SK-N-SH (cell line): ENCODE data around the gene ARHGEF10L.

Experiments
- ELF1 ChIP-seq: IDR thresholded peaks from 2 replicates; pipeline ENCODE4 v1.4.0; 2012
- GABPA ChIP-seq: IDR thresholded peaks from 2 replicates; pipeline ENCODE4 v1.4.0; 2012; ENCODE audit warnings: low read depth, mild to moderate bottlenecking
- POLR2AphosphoS5 ChIP-seq: IDR thresholded peaks from 2 replicates; pipeline ENCODE4 v1.6.1; 2012; ENCODE audit warnings: low read depth, low read length
- RCOR1 ChIP-seq: fragments of 150-350 bp; IDR thresholded peaks from 2 replicates; pipeline ENCODE4 v1.6.1; 2017; ENCODE audit warnings: antibody characterized with exemption, low read length
- RFX5 ChIP-seq: IDR thresholded peaks from 2 replicates; pipeline ENCODE4 v1.6.1; 2012; ENCODE audit warnings: mild to moderate bottlenecking, improper control_type of control experiment, low read length
- SIN3A ChIP-seq: IDR thresholded peaks from 2 replicates; pipeline ENCODE4 v1.6.1; 2012; ENCODE audit warnings: low read depth, mild to moderate bottlenecking, low read length, moderate library complexity, borderline replicate concordance
- SMC3 ChIP-seq: IDR thresholded peaks from 2 replicates; pipeline ENCODE4 v1.6.1; 2012; ENCODE audit warnings: low read depth, low read length, improper control_type of control experiment
- TF ChIP-seq, protein P1 (sequence below): fragments of 200-600 bp; sonication (generic); IDR thresholded peaks from 2 replicates; pipeline ENCODE4 v1.6.1; 2017; ENCODE audit warnings: antibody characterized with exemption, mild to moderate bottlenecking, moderate library complexity
- TF ChIP-seq, protein P2 (sequence below): fragments of 150-350 bp; IDR thresholded peaks from 2 replicates; pipeline ENCODE4 v1.6.1; 2017; ENCODE audit warnings: antibody characterized with exemption, low read length, low read depth, borderline replicate concordance
- TF ChIP-seq, protein P3 (sequence below): fragments of 150-350 bp; IDR thresholded peaks from 2 replicates; pipeline ENCODE4 v1.6.1; 2016; ENCODE audit warnings: mild to moderate bottlenecking, low read depth, low read length
- TF ChIP-seq, protein P4 (sequence below): IDR thresholded peaks from 2 replicates; pipeline ENCODE4 v1.4.0; 2012; ENCODE audit warnings: low read depth

DNA sequence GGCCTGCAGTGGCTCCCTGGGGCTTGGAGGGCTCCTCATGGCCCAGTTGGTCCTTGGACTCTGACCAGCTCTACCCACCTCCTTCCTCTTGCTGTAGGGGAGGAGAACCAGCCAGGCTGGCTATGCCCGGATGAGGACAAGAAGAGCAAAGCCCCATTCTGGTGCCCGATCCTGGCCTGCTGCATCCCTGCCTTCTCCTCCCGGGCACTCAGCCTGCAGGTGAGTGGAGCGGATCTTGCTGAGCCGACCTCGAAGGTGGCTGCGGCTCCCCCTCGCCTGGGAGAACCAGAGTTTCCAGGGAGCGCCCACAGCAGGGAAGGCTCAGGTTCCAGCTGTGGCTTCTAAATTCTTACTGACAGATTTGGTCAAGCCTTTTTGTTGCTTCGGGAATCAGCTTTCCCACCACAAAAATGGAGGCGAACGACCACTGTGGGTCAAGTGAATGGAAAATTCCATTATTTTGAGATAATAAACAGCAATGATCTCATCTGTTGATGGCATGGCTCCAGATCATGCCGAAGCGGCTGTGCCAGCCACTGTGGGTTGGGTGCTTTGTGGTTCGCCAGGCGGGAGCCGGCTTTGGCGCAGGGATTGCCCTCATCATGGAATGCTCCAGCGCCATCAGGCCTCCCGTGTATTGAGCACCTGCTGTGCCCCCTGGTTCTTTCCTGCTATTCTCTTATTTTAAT is 109.1 kb downstream of the ARHGEF10L start:
- TF ChIP-seq ELF1 (no peak), POLR2AphosphoS5 (no peak), RCOR1 (no peak), GABPA (no peak), SIN3A (no peak), RFX5 (no peak), SMC3 (no peak)
- TF ChIP-seq, protein P1, sequence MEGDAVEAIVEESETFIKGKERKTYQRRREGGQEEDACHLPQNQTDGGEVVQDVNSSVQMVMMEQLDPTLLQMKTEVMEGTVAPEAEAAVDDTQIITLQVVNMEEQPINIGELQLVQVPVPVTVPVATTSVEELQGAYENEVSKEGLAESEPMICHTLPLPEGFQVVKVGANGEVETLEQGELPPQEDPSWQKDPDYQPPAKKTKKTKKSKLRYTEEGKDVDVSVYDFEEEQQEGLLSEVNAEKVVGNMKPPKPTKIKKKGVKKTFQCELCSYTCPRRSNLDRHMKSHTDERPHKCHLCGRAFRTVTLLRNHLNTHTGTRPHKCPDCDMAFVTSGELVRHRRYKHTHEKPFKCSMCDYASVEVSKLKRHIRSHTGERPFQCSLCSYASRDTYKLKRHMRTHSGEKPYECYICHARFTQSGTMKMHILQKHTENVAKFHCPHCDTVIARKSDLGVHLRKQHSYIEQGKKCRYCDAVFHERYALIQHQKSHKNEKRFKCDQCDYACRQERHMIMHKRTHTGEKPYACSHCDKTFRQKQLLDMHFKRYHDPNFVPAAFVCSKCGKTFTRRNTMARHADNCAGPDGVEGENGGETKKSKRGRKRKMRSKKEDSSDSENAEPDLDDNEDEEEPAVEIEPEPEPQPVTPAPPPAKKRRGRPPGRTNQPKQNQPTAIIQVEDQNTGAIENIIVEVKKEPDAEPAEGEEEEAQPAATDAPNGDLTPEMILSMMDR, result no peak
- TF ChIP-seq, protein P2, sequence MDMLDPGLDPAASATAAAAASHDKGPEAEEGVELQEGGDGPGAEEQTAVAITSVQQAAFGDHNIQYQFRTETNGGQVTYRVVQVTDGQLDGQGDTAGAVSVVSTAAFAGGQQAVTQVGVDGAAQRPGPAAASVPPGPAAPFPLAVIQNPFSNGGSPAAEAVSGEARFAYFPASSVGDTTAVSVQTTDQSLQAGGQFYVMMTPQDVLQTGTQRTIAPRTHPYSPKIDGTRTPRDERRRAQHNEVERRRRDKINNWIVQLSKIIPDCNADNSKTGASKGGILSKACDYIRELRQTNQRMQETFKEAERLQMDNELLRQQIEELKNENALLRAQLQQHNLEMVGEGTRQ, result no peak
- TF ChIP-seq, protein P3, sequence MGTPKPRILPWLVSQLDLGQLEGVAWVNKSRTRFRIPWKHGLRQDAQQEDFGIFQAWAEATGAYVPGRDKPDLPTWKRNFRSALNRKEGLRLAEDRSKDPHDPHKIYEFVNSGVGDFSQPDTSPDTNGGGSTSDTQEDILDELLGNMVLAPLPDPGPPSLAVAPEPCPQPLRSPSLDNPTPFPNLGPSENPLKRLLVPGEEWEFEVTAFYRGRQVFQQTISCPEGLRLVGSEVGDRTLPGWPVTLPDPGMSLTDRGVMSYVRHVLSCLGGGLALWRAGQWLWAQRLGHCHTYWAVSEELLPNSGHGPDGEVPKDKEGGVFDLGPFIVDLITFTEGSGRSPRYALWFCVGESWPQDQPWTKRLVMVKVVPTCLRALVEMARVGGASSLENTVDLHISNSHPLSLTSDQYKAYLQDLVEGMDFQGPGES, result no peak
- TF ChIP-seq, protein P4, sequence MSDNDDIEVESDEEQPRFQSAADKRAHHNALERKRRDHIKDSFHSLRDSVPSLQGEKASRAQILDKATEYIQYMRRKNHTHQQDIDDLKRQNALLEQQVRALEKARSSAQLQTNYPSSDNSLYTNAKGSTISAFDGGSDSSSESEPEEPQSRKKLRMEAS, result no peak
